DMS79 treated with DMSO at 0.1 percent for 48 hours (cell line): ENCODE results near the gene GAST.

ENCODE experiments used
- DNase-seq: peaks from one replicate; lab custom pipeline; 2025; lab: John Stamatoyannopoulos, UW

Gene GAST

GRCh38 chr17:41741709-41742108 is 29.6 kb downstream of the GAST start:
- no peak for DNase-seq

- no peak for DNase-seq
Measured at GRCh38 chr17:41748275-41748674, 36.1 kb downstream of the GAST start.

GRCh38 chr17:41750862-41751261 is 38.7 kb downstream of the GAST start:
- no peak for DNase-seq

- DNase-seq: no peak
Measured at GRCh38 chr17:41751288-41751687, 39.2 kb downstream of the GAST start.

- no peak for DNase-seq
Measured at GRCh38 chr17:41754066-41754465, 41.9 kb downstream of the GAST start.

GRCh38 chr17:41758601-41759000 is 46.5 kb downstream of the GAST start:
- DNase-seq: no peak

GRCh38 chr17:41760878-41761277 is 48.7 kb downstream of the GAST start:
- DNase-seq: no peak

- DNase-seq: no peak
Measured at GRCh38 chr17:41762391-41762790, 50.3 kb downstream of the GAST start.

GRCh38 chr17:41762841-41763240 is 50.7 kb downstream of the GAST start:
- no peak for DNase-seq

- DNase-seq: no peak
Measured at GRCh38 chr17:41763327-41763726, 51.2 kb downstream of the GAST start.
